Central memory CD8-positive, alpha-beta T cell (primary cell): Measurements from ENCODE around the gene NRG3.

Experiments used
- ATAC-seq: fragments of 150-1000 bp; cut with Tn5 transposase; replicated peaks from 2 replicates; pipeline ENCODE4 v1.10.0; 2022; ENCODE audit warnings: mild to moderate bottlenecking, moderate FRiP score, moderate number of reproducible peaks; ENCODE audit not compliant: poor library complexity, severe bottlenecking; ENCODE audit errors: extremely low read depth
- DNase-seq, 2 donors: peaks; one replicate each; pipeline ENCODE4 v3.0.0; 2021; ENCODE audit warnings: low spot score in 2 of 2
- H3K27ac Mint-ChIP-seq: one replicate; pipeline ENCODE4 v1.8.0; 2022; ENCODE audit warnings: low read depth, mild to moderate bottlenecking, moderate library complexity, mixed read lengths
- H3K27me3 Mint-ChIP-seq: one replicate; pipeline ENCODE4 v1.8.0; 2022; ENCODE audit warnings: mixed read lengths
- H3K36me3 Mint-ChIP-seq: one replicate; pipeline ENCODE4 v1.8.0; 2022; ENCODE audit warnings: mild to moderate bottlenecking, moderate library complexity, mixed read lengths; ENCODE audit not compliant: insufficient read depth
- H3K4me1 Mint-ChIP-seq: one replicate; pipeline ENCODE4 v1.8.0; 2022; ENCODE audit warnings: mixed read lengths
- H3K4me3 Mint-ChIP-seq: one replicate; pipeline ENCODE4 v1.8.0; 2022; ENCODE audit warnings: mild to moderate bottlenecking, moderate library complexity, mixed read lengths
- H3K9me3 Mint-ChIP-seq: one replicate; pipeline ENCODE4 v1.8.0; 2022; ENCODE audit warnings: mixed read lengths

Gene NRG3

DNA sequence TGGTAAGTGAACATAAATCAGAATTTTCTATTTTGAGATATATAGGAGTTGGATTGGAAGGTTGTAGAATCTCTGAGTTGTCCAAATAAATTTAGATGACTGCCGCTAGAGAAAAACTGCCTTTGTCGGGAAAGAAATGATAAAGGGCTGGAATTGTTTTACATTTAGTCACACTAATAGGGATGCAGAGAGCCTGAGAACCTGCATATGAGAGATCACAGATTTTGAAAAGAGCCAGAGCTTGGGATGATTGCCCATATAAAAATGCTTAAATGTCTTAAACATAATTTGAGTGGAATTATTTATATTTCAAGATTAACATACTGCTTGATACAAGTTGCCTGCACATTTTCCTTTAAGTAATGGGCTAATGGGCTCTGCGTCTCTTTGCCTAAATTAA lies 660.5 kb downstream of the NRG3 start:
- H3K4me3 Mint-ChIP-seq: no peak overlapping the region
- no peaks in the 10 kb centered on the region for H3K4me1 Mint-ChIP-seq
- H3K27ac Mint-ChIP-seq: no peak overlapping the region
- peaks cover 5% of the 10 kb centered on the region for H3K9me3 Mint-ChIP-seq
- H3K27me3 Mint-ChIP-seq: no peaks in the 10 kb centered on the region
- DNase-seq (no peak), ATAC-seq (no peak)
- no peaks in the 10 kb centered on the region for H3K36me3 Mint-ChIP-seq

DNA sequence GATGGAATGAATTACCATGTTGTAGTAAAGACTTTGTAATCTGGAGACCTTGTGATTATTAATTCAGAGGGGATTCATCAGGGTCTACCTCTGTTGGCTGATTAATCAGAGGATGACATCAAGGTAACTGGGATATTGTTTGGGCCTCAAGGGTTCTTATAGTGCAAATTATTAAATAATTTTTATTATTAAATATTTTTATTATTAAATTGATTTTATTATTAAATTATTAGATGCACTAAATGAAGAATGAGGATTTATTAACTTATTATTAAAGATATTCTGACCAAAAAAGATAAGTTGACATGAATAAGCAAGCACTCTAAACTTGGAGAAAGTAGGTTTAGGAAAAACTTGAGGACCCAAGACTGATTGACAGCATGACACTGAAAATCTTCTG lies 661.7 kb downstream of the NRG3 start:
- H3K9me3 Mint-ChIP-seq: peaks cover 6% of the 10 kb centered on the region
- H3K36me3 Mint-ChIP-seq: no peaks in the 10 kb centered on the region
- no peak for DNase-seq
- H3K27me3 Mint-ChIP-seq: no peaks in the 10 kb centered on the region
- no peak overlapping the region for H3K4me3 Mint-ChIP-seq
- no peak overlapping the region for H3K27ac Mint-ChIP-seq
- no peaks in the 10 kb centered on the region for H3K4me1 Mint-ChIP-seq
- ATAC-seq: no peak

DNA sequence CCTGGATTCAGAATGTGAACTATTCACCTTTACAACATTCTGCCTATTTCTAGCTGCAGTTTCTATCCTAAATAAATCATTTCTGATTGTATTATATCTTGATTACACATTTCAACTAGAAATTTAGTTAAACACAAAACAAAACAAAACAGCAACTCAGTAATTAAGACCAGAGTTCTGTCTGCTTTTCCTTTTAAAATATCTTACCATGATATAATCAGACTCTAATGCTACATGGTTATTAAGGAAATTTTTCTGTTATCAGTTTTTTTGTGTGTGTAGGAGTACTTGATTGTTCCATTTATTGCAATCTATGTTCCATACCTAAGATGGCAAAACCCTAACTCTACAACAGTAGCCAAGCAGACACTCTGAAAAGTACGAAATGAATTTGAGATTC lies 663.3 kb downstream of the NRG3 start:
- ATAC-seq (no peak), DNase-seq (no peak)
- Mint-ChIP-seq H3K4me1 (no peaks in the 10 kb centered on the region), H3K36me3 (no peaks in the 10 kb centered on the region), H3K4me3 (no peak overlapping the region), H3K27ac (no peak overlapping the region), H3K27me3 (no peaks in the 10 kb centered on the region), H3K9me3 (peaks cover 6% of the 10 kb centered on the region)

DNA sequence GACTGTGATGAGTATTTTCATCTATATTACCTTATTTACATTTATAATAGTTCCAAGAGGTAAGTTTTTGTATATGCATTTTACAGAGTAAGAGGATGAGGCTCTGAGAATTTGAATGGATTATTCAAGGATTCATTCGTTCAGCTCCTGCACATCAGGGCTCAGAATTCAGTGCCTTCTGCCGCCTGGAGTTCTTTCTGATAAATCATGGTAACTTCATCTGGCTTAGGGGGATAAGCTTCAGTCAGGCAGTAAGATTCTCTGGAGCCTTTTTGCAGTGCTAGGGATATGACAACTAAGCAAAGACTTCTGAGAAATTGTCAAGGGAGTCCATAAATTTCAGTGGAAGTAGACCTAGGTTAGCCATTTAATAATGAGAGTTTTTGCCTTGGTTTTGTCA lies 668.6 kb downstream of the NRG3 start:
- Mint-ChIP-seq H3K36me3 (no peaks in the 10 kb centered on the region), H3K4me1 (no peaks in the 10 kb centered on the region), H3K27me3 (no peaks in the 10 kb centered on the region), H3K9me3 (peaks cover 12% of the 10 kb centered on the region), H3K27ac (no peak overlapping the region), H3K4me3 (no peak overlapping the region)
- ATAC-seq (no peak), DNase-seq (no peak)

DNA sequence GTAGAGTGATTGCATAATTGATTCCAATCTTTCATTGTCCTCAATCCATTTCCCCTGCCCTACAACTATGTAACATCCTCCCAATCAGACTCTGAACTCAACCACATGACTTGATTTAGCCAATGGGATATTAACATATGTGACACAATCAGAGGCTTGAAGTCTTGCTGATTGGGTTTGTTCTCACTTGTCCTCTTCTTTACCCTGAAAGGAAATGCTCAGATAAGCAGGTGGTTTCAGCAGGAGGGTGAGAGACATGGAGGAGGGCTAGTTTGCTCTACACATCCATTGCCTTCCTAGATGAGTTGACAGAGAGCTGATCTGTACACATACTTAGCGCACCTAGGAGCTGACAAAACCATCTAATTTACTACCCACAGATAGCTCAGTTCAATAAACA lies 669.4 kb downstream of the NRG3 start:
- ATAC-seq: no peak
- Mint-ChIP-seq H3K27ac (no peak overlapping the region), H3K9me3 (peaks cover 12% of the 10 kb centered on the region), H3K27me3 (no peaks in the 10 kb centered on the region), H3K36me3 (no peaks in the 10 kb centered on the region), H3K4me3 (no peak overlapping the region), H3K4me1 (no peaks in the 10 kb centered on the region)
- no peak for DNase-seq

DNA sequence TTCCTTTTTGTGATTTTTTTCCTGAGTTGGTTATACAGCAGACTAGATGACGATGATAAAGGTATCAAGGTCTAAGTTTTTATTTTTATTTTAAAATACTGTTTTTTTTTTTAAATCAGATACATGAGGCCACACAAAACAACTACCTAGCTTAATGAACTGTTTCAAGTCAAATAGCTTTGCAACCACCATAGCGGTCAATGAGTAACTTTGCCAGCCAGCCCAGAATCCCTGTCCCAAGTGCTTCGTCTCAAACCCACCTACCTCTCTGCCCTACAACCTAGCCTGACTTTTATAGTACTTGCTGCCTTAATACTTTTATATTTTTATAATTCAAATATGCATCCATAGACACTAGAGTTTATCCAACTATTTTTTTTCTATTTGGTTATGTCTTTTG lies 676.5 kb downstream of the NRG3 start:
- DNase-seq (no peak), ATAC-seq (no peak)
- no peaks in the 10 kb centered on the region for H3K27me3 Mint-ChIP-seq
- H3K4me1 Mint-ChIP-seq: no peaks in the 10 kb centered on the region
- H3K27ac Mint-ChIP-seq: no peak overlapping the region
- no peak overlapping the region for H3K4me3 Mint-ChIP-seq
- H3K9me3 Mint-ChIP-seq: peaks cover 6% of the 10 kb centered on the region
- H3K36me3 Mint-ChIP-seq: no peaks in the 10 kb centered on the region

DNA sequence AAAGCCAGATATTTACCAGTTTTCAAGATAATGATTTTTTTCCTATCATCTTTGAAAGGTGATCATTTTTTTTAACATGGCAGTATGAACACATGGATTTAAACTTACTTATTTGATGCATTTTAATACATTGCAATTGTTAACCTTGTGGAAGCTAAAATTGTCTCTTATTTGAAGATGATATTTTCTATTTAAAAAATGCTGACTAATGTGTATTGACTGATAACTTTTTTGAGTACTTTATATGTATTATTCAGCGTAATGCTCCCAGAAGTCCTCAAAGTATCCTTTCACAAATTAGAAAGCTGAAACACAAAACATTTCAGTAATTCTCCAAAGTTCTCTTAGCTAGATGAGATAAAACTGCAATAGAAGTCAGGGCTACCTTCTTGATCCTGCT lies 677.3 kb downstream of the NRG3 start:
- no peak overlapping the region for H3K4me3 Mint-ChIP-seq
- H3K36me3 Mint-ChIP-seq: no peaks in the 10 kb centered on the region
- H3K27me3 Mint-ChIP-seq: no peaks in the 10 kb centered on the region
- H3K27ac Mint-ChIP-seq: no peak overlapping the region
- DNase-seq (no peak), ATAC-seq (no peak)
- peaks cover 6% of the 10 kb centered on the region for H3K9me3 Mint-ChIP-seq
- no peaks in the 10 kb centered on the region for H3K4me1 Mint-ChIP-seq

DNA sequence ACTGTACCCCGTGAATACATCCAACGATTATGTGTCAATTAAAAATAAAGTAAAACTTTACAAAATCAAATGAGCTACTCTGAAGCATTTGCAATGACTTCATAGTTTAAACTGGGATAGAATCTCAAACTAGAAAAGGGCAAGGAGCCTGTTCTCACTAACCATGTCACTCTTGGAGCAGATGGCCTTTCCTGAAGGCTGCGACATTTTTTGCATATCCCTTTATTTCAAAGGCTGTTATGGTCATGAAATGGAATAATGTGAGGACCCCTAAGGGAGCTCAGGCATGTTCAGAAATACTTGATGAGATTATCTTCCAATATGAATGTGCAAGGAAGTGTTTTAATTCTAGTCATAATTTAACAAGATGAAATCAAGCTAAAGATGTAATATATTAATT lies 679.4 kb downstream of the NRG3 start:
- Mint-ChIP-seq H3K36me3 (no peaks in the 10 kb centered on the region), H3K27ac (no peak overlapping the region), H3K9me3 (peaks cover 5% of the 10 kb centered on the region), H3K27me3 (no peaks in the 10 kb centered on the region), H3K4me1 (no peaks in the 10 kb centered on the region), H3K4me3 (no peak overlapping the region)
- no peak for ATAC-seq
- no peak for DNase-seq

DNA sequence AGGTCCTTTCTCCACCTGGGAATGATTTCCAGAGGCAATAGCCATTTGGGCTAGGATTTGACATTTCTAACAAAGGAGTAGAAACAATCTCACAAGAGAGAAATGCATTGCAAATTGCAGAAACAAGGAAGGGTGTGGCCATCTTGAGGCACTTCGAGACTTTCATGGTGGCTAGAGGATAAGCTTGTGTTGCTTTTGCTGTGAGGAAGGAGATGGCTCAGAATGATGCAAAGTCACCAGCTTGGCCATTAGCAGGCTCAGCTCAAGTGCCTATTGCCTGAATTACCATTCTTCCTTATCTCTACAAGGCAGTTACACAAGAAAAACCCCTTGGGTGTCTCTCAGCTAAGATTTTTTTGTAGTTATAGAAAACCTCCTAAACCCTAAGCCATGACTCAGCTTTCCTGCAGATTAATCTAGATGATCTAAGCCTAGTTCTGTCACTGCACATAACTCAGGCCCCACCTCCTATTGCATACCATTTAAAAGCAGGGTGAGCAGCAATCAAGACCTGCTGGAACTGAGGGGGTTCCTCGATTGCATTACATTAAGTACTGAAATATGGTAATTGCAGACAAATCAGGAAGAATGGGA lies 683.1 kb downstream of the NRG3 start:
- no peaks in the 10 kb centered on the region for H3K36me3 Mint-ChIP-seq
- peaks cover 5% of the 10 kb centered on the region for H3K9me3 Mint-ChIP-seq
- H3K27ac Mint-ChIP-seq: no peak overlapping the region
- DNase-seq: no peak
- no peak for ATAC-seq
- no peak overlapping the region for H3K4me3 Mint-ChIP-seq
- no peaks in the 10 kb centered on the region for H3K4me1 Mint-ChIP-seq
- H3K27me3 Mint-ChIP-seq: no peaks in the 10 kb centered on the region

DNA sequence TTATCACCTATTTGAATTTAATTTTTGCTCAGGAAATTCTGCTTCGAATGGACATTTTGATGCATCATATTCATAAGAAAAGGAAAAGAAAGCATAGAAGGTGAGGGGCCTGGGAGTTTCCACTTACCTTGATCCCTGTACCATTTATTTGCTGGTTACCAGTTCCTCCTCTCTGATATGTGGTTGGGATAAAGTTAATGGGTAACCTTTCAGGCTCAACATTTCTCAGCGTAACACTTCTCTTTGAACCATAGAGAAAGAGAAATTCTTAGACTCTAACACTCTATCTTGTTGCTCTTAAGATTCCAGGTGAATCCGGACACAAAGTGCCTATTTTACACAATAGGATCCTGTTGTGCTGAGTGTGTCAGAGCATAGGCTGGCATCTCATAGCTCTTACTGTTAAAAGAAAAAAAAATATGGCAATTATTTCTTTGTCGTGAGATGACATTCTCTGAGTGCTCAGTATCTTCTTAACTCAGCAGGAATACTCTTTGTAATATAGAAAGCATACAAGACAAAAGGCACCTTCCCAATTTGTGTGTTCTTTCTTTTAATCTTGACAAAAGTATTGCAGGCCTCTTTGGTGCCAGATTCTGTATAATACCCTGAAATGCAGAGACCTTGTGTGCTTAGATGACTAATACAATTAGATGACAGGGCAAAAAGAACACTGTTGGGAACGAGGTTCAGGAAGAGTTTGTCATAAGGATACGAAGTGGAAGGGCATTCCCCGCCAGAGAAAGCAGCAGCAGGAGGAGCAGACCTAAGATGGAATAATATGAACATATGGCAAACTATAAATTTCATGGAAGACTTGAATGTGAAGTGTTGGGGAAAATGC lies 689.6 kb downstream of the NRG3 start:
- DNase-seq: no peak
- H3K9me3 Mint-ChIP-seq: peaks cover 19% of the 10 kb centered on the region
- no peak overlapping the region for H3K4me3 Mint-ChIP-seq
- H3K27ac Mint-ChIP-seq: no peak overlapping the region
- no peak for ATAC-seq
- H3K4me1 Mint-ChIP-seq: no peaks in the 10 kb centered on the region
- H3K36me3 Mint-ChIP-seq: no peaks in the 10 kb centered on the region
- no peaks in the 10 kb centered on the region for H3K27me3 Mint-ChIP-seq

DNA sequence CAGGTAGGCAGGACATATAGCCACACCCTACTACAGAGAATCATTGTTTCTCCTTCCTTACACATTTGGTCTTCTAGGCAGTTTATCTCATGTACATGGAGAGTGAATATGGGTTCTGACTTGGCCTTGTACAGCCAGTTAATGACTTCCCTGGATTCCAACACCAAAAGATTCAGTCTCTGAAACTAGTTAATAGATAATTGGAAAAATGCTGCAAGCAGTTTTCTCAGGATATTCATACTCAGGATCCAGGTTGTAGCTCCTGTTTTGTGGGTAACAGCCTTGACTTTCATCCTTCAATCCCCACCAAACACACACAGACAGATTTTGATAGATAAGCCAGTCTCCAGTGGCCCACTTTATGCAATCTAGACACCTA lies 690.2 kb downstream of the NRG3 start:
- no peaks in the 10 kb centered on the region for H3K36me3 Mint-ChIP-seq
- ATAC-seq (no peak), DNase-seq (no peak)
- H3K4me1 Mint-ChIP-seq: no peaks in the 10 kb centered on the region
- H3K9me3 Mint-ChIP-seq: peaks cover 25% of the 10 kb centered on the region
- no peak overlapping the region for H3K27ac Mint-ChIP-seq
- no peaks in the 10 kb centered on the region for H3K27me3 Mint-ChIP-seq
- H3K4me3 Mint-ChIP-seq: no peak overlapping the region

DNA sequence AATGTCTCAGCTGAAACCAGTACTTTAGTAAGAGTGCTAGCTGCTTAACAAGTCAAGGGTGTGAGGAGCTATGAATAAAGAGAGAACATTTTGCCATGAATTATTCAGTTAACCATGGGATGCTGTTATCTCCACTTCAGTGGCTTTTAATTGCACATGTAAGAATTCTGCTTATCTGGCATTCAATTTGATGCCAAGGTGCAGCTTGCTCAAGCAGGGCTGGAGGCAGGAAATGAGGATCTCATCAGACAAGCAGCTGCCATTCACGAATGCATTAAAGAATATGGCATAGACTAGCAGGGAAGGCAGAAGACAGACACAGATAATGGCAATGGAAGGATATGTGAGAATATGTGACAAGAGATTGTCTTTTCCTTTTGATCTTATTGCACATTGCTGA lies 697.8 kb downstream of the NRG3 start:
- peaks cover 22% of the 10 kb centered on the region for H3K9me3 Mint-ChIP-seq
- H3K36me3 Mint-ChIP-seq: no peaks in the 10 kb centered on the region
- H3K27ac Mint-ChIP-seq: no peak overlapping the region
- no peak for DNase-seq
- H3K4me1 Mint-ChIP-seq: no peaks in the 10 kb centered on the region
- ATAC-seq: no peak
- H3K4me3 Mint-ChIP-seq: no peak overlapping the region
- no peaks in the 10 kb centered on the region for H3K27me3 Mint-ChIP-seq

DNA sequence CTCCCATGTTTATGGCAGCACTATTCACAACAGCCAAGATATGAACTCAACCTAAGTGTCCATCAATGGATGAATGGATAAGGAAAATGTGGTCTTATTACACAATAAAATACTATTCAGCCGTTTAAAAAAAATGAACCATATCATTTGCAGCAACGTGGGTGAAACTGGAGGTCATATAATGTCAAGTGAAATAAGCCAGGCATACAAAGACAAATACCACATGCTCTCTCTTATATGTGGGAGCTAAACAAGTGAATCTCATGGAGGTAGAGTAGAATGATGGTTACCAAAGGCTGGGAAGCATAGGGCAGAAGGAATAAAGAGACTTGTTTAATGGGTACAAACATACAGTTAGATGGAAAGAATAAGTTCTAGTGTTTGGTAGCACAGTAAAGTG lies 699.1 kb downstream of the NRG3 start:
- DNase-seq (no peak), ATAC-seq (no peak)
- no peaks in the 10 kb centered on the region for H3K4me1 Mint-ChIP-seq
- H3K9me3 Mint-ChIP-seq: peaks cover 20% of the 10 kb centered on the region
- H3K27me3 Mint-ChIP-seq: no peaks in the 10 kb centered on the region
- H3K27ac Mint-ChIP-seq: no peak overlapping the region
- H3K36me3 Mint-ChIP-seq: no peaks in the 10 kb centered on the region
- no peak overlapping the region for H3K4me3 Mint-ChIP-seq
